HepG2 (cell line): ENCODE results near the gene CH25H. TPM values are rescaled to one million over a fixed set of nuclear protein-coding genes. Genes with fewer than 3 reads are reported as not detected.
A peak's percentile ranks its signal among the peaks of the same experiment; 100 is the strongest.

Experiments used
- ATAC-seq: fragments of 200-7000 bp; cut with Tn5 transposase; 3 replicates; pipeline ENCODE4 v1.9.1; 2020; ENCODE audit warnings: mild to moderate bottlenecking, moderate library complexity
- BruUV-seq: library from RNA; stranded (reverse); fragments of 400-500 nt; replicated peaks from 2 replicates; lab custom pipeline; 2021; lab: Mats Ljungman, UMichigan
- CTCF ChIA-PET: fragments of 300-600 bp; formaldehyde crosslinking; extraction: SDS; loops from one replicate; lab custom pipeline; 2021; ENCODE audit warnings: low total read pairs, inconsistent platforms, low intra/inter-chr PET ratio; lab: Yijun Ruan, JAX
- POLR2A ChIA-PET: fragments of 350-600 bp; sonication (Branson Sonifier 250); formaldehyde crosslinking; loops from one replicate; lab custom pipeline; 2020; ENCODE audit warnings: antibody characterized with exemption, inconsistent platforms; lab: Yijun Ruan, JAX
- DNase-seq: peaks from one replicate; pipeline ENCODE4 v3.0.0-alpha.2; 2015; ENCODE audit warnings: low spot score
- FAIRE-seq: peaks from 3 replicates; lab custom pipeline; 2011; peaks lifted over from hg19 to GRCh38; lab: Jason Lieb, UNC
- H2AFZ ChIP-seq: one replicate; pipeline ENCODE4 v1.6.1; 2011; ENCODE audit warnings: low read length, inconsistent platforms
- H3K27ac ChIP-seq: fragments of 300-600 bp; 3 replicates; pipeline ENCODE4 v1.8.0; 2011; ENCODE audit warnings: mixed run types, mild to moderate bottlenecking, mixed read lengths, low read length, inconsistent platforms; ENCODE audit not compliant: insufficient read depth; ENCODE audit errors: extremely low read length
- H3K27me3 ChIP-seq, 2 experiments: fragments of 200-600 bp in 1 of 2; 2 replicates in 1 of 2; 3 replicates in 1 of 2; pipeline versions ENCODE4 v1.6.0 to v1.8.0; 2011; ENCODE audit warnings: low read length in 2 of 2, mild to moderate bottlenecking in 2 of 2, moderate library complexity in 2 of 2, inconsistent platforms in 1 of 2; ENCODE audit not compliant: insufficient read depth in 2 of 2, control insufficient read depth in 1 of 2
- H3K36me3 ChIP-seq, 2 experiments: fragments of 200-600 bp in 1 of 2; replicated peaks in 1 of 2; 2 replicates in 1 of 2; 3 replicates in 1 of 2; pipeline versions ENCODE4 v1.5.1 to v1.8.0; 2011; ENCODE audit warnings: low read length in 2 of 2, inconsistent platforms in 1 of 2; ENCODE audit not compliant: insufficient read depth in 2 of 2, control insufficient read depth in 1 of 2
- H3K4me1 ChIP-seq: 2 replicates; pipeline ENCODE4 v1.5.1; 2012; ENCODE audit warnings: low read length, inconsistent platforms; ENCODE audit not compliant: insufficient read depth
- H3K4me2 ChIP-seq: 2 replicates; pipeline ENCODE4 v1.6.0; 2011; ENCODE audit warnings: low read depth, low read length, inconsistent platforms
- H3K4me3 ChIP-seq, 3 experiments: fragments of 200-600 bp in 1 of 3; sonication (generic), shearing (Covaris generic) in 1 of 3; replicated peaks in 1 of 3; 2 replicates each; pipeline ENCODE4 v1.5.1; 2011 to 2016; ENCODE audit warnings: low read length in 3 of 3, inconsistent platforms in 2 of 3, low read depth in 2 of 3, mild to moderate bottlenecking in 2 of 3, control low read depth in 1 of 3, mixed read lengths in 1 of 3; ENCODE audit not compliant: insufficient read depth in 1 of 3
- H3K79me2 ChIP-seq: one replicate; pipeline ENCODE4 v1.6.1; 2011; ENCODE audit warnings: low read length, inconsistent platforms; ENCODE audit not compliant: insufficient read depth
- H3K9ac ChIP-seq: 2 replicates; pipeline ENCODE4 v1.6.0; 2011; ENCODE audit warnings: mild to moderate bottlenecking, low read depth, low read length, inconsistent platforms; ENCODE audit not compliant: insufficient read depth
- H3K9me3 ChIP-seq: 2 replicates; pipeline ENCODE4 v1.5.1; 2012; ENCODE audit warnings: mild to moderate bottlenecking, low read length
- H4K20me1 ChIP-seq: 2 replicates; pipeline ENCODE4 v1.6.0; 2011; ENCODE audit warnings: inconsistent platforms, mild to moderate bottlenecking, low read length, moderate library complexity; ENCODE audit not compliant: insufficient read depth
- CREB1 ChIP-seq, 2 experiments: fragments of 450-650 bp in 1 of 2; IDR thresholded peaks; 2 replicates each; pipeline ENCODE4 v1.6.1; 2016 to 2017; ENCODE audit warnings: control low read depth in 1 of 2, mild to moderate bottlenecking in 1 of 2, missing compliant biosample characterization in 1 of 2, missing genetic modification characterization in 1 of 2
- EHMT2 ChIP-seq: fragments of 200-600 bp; sonication (generic); IDR thresholded peaks from 2 replicates; pipeline ENCODE4 v1.7.0; 2017; ENCODE audit warnings: antibody characterized with exemption, low read depth, low read length, borderline replicate concordance
- FOXM1 ChIP-seq: sonication (generic); formaldehyde crosslinking; IDR thresholded peaks from 2 replicates; pipeline ENCODE4 v1.5.0; 2020; ENCODE audit warnings: missing genetic modification reagents
- KDM5A ChIP-seq: fragments of 200-600 bp; sonication (generic); IDR thresholded peaks from 2 replicates; pipeline ENCODE4 v1.7.0; 2018; ENCODE audit warnings: antibody characterized with exemption, mild to moderate bottlenecking, low read length, borderline replicate concordance
- KMT2B ChIP-seq: IDR thresholded peaks from 2 replicates; pipeline ENCODE4 v1.6.1; 2016; ENCODE audit warnings: missing genetic modification reagents, missing compliant biosample characterization
- MXD3 ChIP-seq: IDR thresholded peaks from 2 replicates; pipeline ENCODE4 v1.6.1; 2016; ENCODE audit warnings: mild to moderate bottlenecking, missing biosample characterization, missing genetic modification reagents
- POLR2AphosphoS2 ChIP-seq: IDR thresholded peaks from 2 replicates; pipeline ENCODE4 v1.6.1; 2011; ENCODE audit warnings: low read depth, low read length, improper control_type of control experiment
- ZKSCAN5 ChIP-seq: sonication (generic); formaldehyde crosslinking; IDR thresholded peaks from 2 replicates; pipeline ENCODE4 v1.5.1; 2020; ENCODE audit warnings: mild to moderate bottlenecking, missing genetic modification reagents
- ZNF180 ChIP-seq: sonication (generic); formaldehyde crosslinking; IDR thresholded peaks from 2 replicates; pipeline ENCODE4 v1.4.0; 2020; ENCODE audit warnings: low read depth, missing genetic modification reagents, borderline replicate concordance
- ZNF674 ChIP-seq: sonication (generic); formaldehyde crosslinking; IDR thresholded peaks from 2 replicates; pipeline ENCODE4 v1.5.0; 2020; ENCODE audit warnings: low read depth, mild to moderate bottlenecking, missing genetic modification reagents
- ZNF878 ChIP-seq: sonication (generic); formaldehyde crosslinking; IDR thresholded peaks from 2 replicates; pipeline ENCODE4 v1.8.1; 2023; ENCODE audit warnings: mild to moderate bottlenecking, missing genetic modification reagents, moderate library complexity
- WGBS: methylation state at CpG from one replicate; pipeline ENCODE4 v1.1.6; 2017; ENCODE audit warnings: low lambda C conversion rate; 5-methylcytosine and 5-hydroxymethylcytosine counted together
- in situ Hi-C: cut with HindIII; loops from 2 replicates; pipeline ENCODE4 v1.10.0; 2017; ENCODE audit warnings: low pct_unique_long_range_greater_than_20kb; ENCODE audit not compliant: extremely low pct_ligation_motif_present
- intact Hi-C: fragments of 100-400 bp; cut with micrococcal nuclease; formaldehyde crosslinking; loops from one replicate; pipeline ENCODE4 v1.10.0; 2022; ENCODE audit not compliant: unreplicated experiment
- polyA plus RNA-seq, 8 experiments: library from polyadenylated mRNA; depleted of rRNA in 3 of 8; stranded (reverse) in 7 of 8; unstranded in 1 of 8; fragments of >200 nt; fragmentation: Illumina TruSeq in 4 of 8; extraction: Trizol in 4 of 8; gene quantifications; 2 replicates each; pipeline versions ENCODE4 v1.2.1 to v1.2.3, GENCODE V29; 2011 to 2016; ENCODE audit warnings: low read depth in 4 of 8, missing spikeins in 1 of 8, mixed read lengths in 1 of 8; ENCODE audit not compliant: insufficient read depth in 1 of 8
- total RNA-seq, 5 experiments: library from RNA; depleted of rRNA; stranded (reverse); fragments of >200 nt; fragmentation: Illumina TruSeq; extraction: Trizol; gene quantifications; 2 replicates each; pipeline ENCODE4 v1.2.3, GENCODE V29; 2016; ENCODE audit warnings: low read depth in 1 of 5

CH25H gene
- total and polyA plus RNA-seq, 2 of the 13 experiments (the other 11 are each of a cell fraction or from before 2014, with no cell fraction given): not detected

- no peaks in the 10 kb centered on the region for H3K9me3 ChIP-seq
- DNase-seq (no peak), FAIRE-seq (no peak), ATAC-seq (no peak)
- no TSS peak for BruUV-seq
- no peak overlapping the region for H3K27ac ChIP-seq
- in situ Hi-C loops (no loop called here), intact Hi-C loops (no loop called here)
- no peak for TF ChIP-seq ZNF878 (CRISPR knock-in tag)
- no peak for TF ChIP-seq MXD3 (CRISPR knock-in tag)
- TF ChIP-seq EHMT2: no peak
- TF ChIP-seq ZNF180 (CRISPR knock-in tag): no peak
- no peak for TF ChIP-seq ZNF674 (CRISPR knock-in tag)
- TF ChIP-seq KMT2B (CRISPR knock-in tag): no peak
- TF ChIP-seq ZKSCAN5 (CRISPR knock-in tag): no peak
- H4K20me1 ChIP-seq: no peaks in the 10 kb centered on the region
- H3K79me2 ChIP-seq: no peaks in the 10 kb centered on the region
- CTCF ChIA-PET: no interaction called here
- 0% methylated on average over 1 of the region's 1 CpG for WGBS
- no peaks in the 10 kb centered on the region for H3K4me1 ChIP-seq
- H3K27me3 ChIP-seq: no peaks in the 10 kb centered on the region; a peak in 1 of 5 replicates
- POLR2A ChIA-PET: no interaction called here
- no peak overlapping the region for H3K9ac ChIP-seq
- H3K4me3 ChIP-seq: no peak overlapping the region
- no peak overlapping the region for H2AFZ ChIP-seq
- no peaks in the 10 kb centered on the region for H3K36me3 ChIP-seq
- H3K4me2 ChIP-seq: no peak overlapping the region
Measured at GRCh38 chr10:89160339-89160738, 46.8 kb downstream of the CH25H start.

GRCh38 chr10:89159761-89160160 is 47.4 kb downstream of the CH25H start:
- Histone ChIP-seq H2AFZ (no peak overlapping the region), H3K79me2 (no peaks in the 10 kb centered on the region), H3K4me1 (no peaks in the 10 kb centered on the region), H3K9ac (no peak overlapping the region), H3K4me2 (no peak overlapping the region), H4K20me1 (no peaks in the 10 kb centered on the region), H3K9me3 (no peaks in the 10 kb centered on the region), H3K27me3 (no peaks in the 10 kb centered on the region; a peak in 1 of 5 replicates), H3K36me3 (no peaks in the 10 kb centered on the region), H3K4me3 (no peak overlapping the region), H3K27ac (no peak overlapping the region)
- POLR2A ChIA-PET: no interaction called here
- 0% methylated on average over 1 of the region's 1 CpG for WGBS
- CTCF ChIA-PET: no interaction called here
- intact Hi-C loops (no loop called here), in situ Hi-C loops (no loop called here)
- DNase-seq (no peak), ATAC-seq (no peak), FAIRE-seq (no peak)
- TF ChIP-seq FOXM1 (no peak), POLR2AphosphoS2 (no peak), KDM5A (no peak), CREB1 (IDR thresholded peaks at IDR 0.05) (0 out of 2 replicates have a peak, but pooled peaks have one; percentile 29), CREB1 (CRISPR knock-in tag; IDR thresholded peaks at IDR 0.05) (no peak)
- no TSS peak for BruUV-seq
